GM18858 (cell line): ENCODE measurements around the gene USP21.
"Not testable (repeated sequence)": the region's sequence is repeated elsewhere in the genome, so short reads cannot be mapped to it uniquely, and the experiment has no call there.

Experiments
- ATAC-seq: cut with Tn5 transposase; IDR thresholded peaks from one replicate; pipeline ENCODE4 v1.9.1; 2021; ENCODE audit not compliant: unreplicated experiment

Gene USP21, protein sequence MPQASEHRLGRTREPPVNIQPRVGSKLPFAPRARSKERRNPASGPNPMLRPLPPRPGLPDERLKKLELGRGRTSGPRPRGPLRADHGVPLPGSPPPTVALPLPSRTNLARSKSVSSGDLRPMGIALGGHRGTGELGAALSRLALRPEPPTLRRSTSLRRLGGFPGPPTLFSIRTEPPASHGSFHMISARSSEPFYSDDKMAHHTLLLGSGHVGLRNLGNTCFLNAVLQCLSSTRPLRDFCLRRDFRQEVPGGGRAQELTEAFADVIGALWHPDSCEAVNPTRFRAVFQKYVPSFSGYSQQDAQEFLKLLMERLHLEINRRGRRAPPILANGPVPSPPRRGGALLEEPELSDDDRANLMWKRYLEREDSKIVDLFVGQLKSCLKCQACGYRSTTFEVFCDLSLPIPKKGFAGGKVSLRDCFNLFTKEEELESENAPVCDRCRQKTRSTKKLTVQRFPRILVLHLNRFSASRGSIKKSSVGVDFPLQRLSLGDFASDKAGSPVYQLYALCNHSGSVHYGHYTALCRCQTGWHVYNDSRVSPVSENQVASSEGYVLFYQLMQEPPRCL

GRCh38 chr1:161159087-161159912 lies at the start of gene USP21:
USP21 (plus strand) TSS chr1:161159500; CDS start chr1:161160641, 1,141 bp downstream.
- ATAC-seq: peak; percentile 68

- ATAC-seq: no peak
These were observed 48.2 kb upstream of the USP21 start for GRCh38 chr1:161111117-161111516.

- ATAC-seq: no peak
These were observed 47.8 kb upstream of the USP21 start for GRCh38 chr1:161111527-161111926.

DNA sequence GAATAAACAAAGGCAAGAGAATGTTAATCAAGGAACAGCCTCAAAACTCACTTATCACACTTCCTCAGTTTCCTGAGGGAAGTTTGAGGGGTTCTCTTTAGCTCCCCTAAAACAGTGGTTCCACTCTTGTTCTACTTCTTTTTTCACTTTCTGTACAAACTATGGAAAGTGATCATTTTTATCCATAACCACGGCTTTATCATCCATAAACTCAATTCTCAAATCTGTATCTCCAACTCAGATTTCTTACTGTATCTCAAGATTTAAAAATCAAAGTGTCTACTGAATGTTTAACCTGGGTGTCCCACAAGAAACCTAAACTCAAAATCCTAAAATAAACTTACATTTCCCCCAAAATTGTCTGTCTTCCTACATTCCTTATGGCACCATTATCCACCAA lies 45.4 kb upstream of the USP21 start:
- ATAC-seq: no peak

DNA sequence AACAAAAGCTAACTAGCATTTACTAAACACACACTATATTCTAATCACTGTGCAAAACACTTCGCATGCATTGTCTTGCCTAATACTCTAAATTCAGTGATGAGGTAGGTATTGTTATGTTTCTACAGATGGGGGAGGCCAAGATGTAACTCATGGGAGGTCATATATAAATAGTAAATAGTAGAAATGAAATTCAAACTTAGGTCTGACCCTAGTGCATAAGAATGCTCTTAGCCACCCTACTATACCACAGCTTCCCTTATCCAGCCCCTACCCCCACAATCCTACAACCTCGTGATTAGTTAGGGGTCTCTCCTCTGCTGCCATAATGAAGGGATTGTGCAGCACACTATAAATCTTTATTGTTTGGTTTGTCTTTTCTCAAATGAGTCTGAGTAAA lies 44.7 kb upstream of the USP21 start:
- no peak for ATAC-seq

DNA sequence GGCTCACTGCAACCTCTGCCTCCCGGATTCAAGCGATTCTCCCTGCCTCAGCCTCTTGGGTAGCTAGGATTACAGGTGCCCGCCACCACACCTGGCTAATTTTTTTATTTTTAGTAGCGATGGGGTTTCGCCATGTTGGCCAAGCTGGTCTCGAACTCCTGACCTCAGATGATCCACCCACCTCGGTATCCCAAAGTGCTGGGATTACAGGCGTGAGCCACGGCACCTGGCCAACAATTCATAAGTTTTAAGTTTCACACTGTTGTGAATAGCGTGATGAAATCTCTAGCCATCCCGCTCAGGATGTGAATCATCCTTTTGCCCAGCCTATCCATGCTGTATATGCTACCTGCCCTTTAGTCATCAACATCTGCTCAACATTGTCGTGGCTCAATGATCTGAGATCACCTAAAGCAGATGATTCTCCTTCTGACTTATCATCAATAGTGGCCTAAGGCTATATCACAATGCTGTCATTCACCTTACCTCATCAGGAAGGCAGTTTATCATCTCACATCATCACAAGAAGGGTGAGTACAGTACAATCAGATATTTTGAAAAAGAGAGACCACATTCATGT lies 44.1 kb upstream of the USP21 start:
- ATAC-seq: no peak

- ATAC-seq: not testable (repeated sequence)
These were observed 43.3 kb upstream of the USP21 start for GRCh38 chr1:161115961-161116360.

DNA sequence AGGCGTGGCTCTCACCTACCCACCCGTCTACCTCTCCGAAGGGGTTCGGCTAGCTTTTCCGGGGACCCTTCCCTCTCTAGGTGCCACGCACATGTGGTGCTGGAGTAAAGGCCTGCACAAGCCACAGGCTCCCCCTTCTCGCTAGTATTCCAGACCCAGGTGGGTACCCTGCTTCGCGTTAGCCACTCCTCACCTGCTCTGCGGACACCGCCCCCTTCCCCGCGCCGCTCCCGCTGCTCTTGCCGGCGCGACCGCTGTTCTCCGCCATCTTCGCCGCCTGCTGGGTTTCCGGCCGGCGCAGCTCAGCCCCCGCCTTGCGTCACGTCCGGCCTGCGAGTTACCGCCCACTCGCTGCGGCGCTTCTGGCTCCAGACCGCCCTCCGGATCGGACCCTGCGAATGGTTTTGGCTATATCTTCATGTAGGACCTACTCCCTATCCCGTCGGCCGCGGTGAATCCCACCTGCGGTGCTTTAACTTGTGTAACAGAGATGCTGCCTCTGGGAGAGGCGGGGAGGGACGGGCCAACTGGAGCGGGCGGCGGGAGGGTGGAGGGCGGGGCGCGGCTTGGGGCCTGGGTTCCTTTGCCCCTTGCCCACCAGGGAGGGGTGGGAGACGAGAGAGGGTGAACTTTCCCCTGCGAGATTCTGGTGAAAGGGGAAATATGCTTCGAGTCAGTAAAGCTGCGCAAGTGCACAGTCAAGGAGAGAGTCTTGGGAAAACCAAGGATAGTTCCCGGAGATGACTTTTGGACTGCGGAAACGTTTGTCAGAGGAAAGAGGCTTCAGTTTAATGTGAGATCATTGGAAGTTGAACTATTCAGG lies 41.3 kb upstream of the USP21 start, which contains the start of the genes NIT1 and PFDN2:
Gene NIT1 (plus strand): TSS at position 347 of the 823 bp plus-strand sequence. CDS start 72 bp downstream, at position 419.
Gene PFDN2 (minus strand): TSS at position 279 of the 823 bp plus-strand sequence. CDS start 11 bp downstream, at position 268.
- ATAC-seq: peak; percentile 63

- peak; percentile 60 for ATAC-seq
These were observed 40.0 kb upstream of the USP21 start for GRCh38 chr1:161119092-161119903.

GRCh38 chr1:161121042-161121650 lies 38.2 kb upstream of the USP21 start:
- ATAC-seq: no peak

DNA sequence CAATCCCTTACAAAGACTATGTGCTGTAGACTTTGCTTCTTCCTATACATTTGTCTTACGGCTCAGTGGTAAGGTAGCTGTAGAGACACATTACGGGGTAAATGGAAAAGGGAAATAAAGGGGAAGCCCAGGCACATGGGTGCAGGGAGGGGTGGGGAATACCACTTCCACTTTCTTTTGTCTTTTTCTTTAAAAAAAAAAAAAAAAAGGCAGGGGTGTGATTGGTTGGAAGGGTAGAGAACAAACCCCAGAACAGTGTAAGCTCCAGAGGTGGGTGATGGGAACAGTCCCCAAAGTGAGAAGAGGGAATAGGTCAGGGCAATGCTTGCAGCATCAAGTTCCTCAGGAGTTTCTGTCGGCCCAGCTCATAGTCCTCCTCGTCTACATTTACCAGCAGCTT lies 37.5 kb upstream of the USP21 start:
- no peak for ATAC-seq

DNA sequence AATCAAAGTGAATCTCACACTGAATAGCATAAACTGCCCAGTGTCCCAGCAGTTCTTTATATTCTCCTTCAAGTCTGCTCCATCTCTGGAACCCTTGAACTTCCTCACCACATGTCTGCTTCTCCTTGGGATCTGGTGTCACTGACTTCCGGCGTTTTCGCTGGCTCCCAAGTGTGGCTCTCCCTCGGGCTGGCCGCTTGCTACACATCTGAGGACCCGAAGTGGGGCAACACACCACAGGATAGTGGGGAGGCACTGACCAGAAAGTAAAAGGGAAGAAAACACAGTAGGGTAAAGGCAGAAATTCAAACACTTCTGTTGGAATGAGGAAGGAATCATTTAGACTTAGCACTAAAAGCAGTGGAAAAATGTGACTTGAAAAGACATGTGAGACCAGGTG lies 36.3 kb upstream of the USP21 start:
- ATAC-seq: no peak

DNA sequence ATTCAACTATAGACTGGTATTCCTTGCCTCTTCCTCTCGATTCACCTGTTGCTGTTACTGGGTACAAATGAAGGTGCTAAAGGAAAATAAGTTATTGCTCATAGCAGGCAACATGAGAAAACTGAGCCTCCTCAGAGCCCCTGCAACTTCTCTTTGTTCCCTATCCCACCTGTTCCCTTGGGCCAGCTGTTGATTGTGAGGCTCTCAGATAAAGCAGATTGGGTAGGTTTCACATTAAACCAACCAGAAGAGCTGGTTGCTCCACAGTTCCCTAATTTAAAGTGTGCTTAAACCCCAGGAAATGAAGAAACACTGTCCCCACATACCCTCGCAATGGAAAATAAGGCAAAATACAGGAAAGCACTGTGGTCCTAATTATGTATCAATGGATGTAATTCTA lies 31.7 kb upstream of the USP21 start:
- no peak for ATAC-seq

DNA sequence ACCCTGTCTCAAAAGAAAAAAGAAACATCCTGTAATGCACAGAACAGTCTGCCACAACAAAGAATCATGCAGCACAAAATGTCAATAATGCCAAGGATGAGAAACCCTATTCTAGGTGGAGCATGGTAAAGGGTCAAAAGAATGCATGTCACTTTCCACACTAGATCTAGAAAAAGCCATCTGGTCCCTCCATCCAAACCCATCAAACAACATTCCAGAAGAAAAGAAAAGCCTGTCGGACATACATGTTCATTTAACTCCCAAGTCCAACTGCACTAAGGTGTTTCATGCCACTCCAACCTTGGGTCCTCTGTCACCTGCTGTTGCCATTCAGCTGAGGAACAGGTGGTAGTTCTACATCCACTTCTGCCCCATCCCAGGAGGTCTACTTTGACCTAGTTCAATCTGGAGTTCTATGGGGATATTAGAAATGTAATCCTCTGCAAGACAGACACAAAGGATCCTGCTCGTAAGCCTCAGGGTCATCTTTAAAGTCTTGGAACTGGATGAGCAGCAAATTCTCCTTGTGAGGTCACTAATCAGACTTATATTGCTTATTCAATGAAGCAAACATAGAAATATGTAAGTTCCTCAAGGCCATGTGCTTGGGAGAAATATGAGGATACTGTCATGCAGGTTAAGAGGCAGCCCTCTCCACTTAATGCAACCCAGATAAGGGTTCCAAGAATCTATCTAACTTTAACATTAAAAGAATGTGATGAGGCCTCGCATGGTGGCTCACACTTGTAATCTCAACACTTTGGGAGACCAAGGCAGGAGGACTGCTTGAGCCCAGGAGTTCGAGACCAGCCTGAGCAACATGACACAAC lies 30.5 kb upstream of the USP21 start:
- ATAC-seq: no peak

DNA sequence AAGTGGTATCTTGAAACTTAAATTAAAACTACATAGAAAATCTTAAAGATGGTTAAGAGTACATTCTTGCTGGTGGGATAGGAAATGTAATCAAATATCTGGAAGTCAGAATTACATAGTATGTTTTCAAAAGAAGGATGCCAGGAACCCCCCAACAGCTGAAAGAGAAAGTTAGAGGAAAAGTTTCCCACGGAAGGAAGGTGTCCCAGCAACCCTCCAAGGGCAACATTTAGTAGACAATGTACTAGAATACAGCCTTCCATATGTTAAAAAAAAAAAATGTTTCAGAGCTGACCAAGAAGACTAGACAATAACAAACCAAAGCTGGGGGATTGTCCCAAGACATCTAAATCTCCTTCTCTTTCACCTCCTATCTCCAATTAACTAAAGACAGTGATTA lies 29.0 kb upstream of the USP21 start:
- ATAC-seq: no peak

DNA sequence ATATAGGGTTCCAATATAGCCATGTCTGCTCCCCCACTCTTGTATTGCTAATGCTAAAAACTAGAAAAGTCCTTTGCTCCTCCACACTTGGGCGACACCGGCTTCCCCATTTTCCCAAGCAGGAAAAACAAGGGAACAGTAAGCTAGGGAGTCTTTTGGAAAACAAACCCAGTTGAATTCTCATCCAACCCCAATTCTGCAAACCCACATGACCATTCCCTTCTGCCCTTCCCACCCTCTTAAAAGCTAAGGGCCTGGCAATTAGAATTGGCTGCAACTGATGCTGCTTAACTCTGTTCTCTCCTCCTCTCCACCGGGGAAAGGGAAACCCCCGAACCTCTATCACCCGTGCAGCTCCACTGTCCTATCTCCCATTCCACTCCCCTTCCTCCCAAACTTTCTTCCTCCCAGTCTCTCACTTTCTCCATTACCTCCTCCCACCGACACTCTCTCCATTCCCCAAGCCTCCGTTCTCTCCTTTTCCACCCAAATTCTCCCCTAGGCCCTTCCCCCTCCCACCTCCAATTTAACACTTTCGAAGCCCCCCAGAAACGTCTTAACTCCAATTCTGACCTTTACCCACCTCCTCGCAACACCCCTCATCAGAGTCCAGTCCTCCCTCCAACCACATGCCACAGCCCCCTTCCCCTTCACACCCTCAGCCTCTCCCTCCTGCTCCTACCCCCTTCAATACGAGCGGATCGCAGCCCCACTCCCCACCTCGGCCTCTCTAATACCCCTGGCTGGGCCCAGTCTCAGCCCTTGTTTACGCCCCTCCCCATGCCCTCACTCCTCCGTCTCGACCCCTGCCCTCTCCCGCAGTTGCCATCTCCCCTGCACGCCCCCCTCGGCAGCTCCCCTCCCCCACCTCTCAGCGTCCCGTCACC lies 27.5 kb upstream of the USP21 start:
- ATAC-seq: no peak
